ENCODE data around the gene TMEM54.

TMEM54 gene

GRCh38 chr1:32864375-32865019, 36.7 kb downstream of the TMEM54 start:
- DNase-seq (ENCODE audit: low read depth), result no peak

- no peak for DNase-seq (ENCODE audit: low read depth)
Measured at GRCh38 chr1:32863881-32864245, 37.3 kb downstream of the TMEM54 start.

GRCh38 chr1:32863218-32863880, 37.8 kb downstream of the TMEM54 start:
- no peak for DNase-seq (ENCODE audit: low read depth)

GRCh38 chr1:32861904-32862695, 39.1 kb downstream of the TMEM54 start:
- DNase-seq (ENCODE audit: low read depth), result no peak

GRCh38 chr1:32860566-32860965, 40.6 kb downstream of the TMEM54 start:
- no peak for DNase-seq (ENCODE audit: low read depth)

GRCh38 chr1:32859915-32860314, 41.3 kb downstream of the TMEM54 start:
- DNase-seq (ENCODE audit: low read depth), result no peak

GRCh38 chr1:32858791-32859190, 42.4 kb downstream of the TMEM54 start:
- DNase-seq (ENCODE audit: low read depth), result no peak

- DNase-seq (ENCODE audit: low read depth), result no peak
Measured at GRCh38 chr1:32858136-32858535, 43.1 kb downstream of the TMEM54 start.

GRCh38 chr1:32855861-32856617, 45.1 kb downstream of the TMEM54 start:
- no peak for DNase-seq (ENCODE audit: low read depth)

GRCh38 chr1:32848354-32849063, 52.7 kb downstream of the TMEM54 start:
- DNase-seq (ENCODE audit: low read depth), result no peak
